HG03060 (cell line): ENCODE results near the gene XKR7.

Experiments
- ATAC-seq: cut with Tn5 transposase; IDR thresholded peaks from one replicate; pipeline ENCODE4 v1.9.1; 2021; ENCODE audit warnings: low read depth, moderate number of reproducible peaks; ENCODE audit not compliant: unreplicated experiment

The XKR7 gene

DNA sequence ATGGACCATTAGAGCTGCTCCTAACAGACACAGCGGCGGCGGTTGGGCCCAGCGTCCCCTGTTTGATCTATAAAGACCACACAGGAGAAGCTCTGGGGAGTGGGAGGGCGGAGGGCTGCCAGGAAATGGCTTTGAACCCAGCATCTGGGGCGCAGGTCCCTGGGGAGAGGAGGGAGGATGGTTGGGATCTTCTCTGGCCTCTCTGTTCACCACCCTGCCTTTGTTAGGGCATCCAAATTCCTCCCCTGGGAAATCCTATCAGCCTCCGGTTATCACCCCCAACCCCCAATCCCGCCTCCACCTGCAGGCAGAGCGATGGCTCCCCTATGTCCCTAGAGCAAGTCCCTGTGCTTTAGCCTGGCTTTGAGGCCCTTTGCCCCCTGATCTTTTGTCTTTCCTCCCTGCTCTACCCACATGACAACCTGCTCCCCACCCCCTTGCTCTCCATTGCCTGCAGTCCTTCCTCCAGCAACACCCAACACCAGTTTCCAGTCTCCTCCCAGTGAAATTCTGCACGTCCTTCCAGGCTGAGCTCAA lies 7.1 kb downstream of the XKR7 start:
- no peak for ATAC-seq

DNA sequence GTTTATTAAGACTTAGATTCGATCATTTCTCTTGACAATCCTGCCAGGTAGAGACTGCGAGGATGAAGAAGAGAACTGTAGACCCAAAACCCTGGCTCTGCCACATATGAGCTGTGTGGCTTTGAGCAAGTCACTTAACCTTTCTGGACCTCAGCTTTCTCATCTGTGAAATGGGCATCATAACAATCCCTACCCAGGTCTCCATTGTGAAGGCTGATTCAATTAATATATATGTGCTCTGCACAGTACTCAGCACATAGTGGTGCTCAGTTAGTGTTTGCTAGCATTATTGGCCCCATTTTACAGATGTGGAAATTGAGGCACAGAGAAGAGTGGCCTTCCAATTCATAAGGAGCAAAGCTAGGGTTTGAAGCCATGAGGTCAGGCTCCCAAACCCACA lies 7.9 kb downstream of the XKR7 start:
- no peak for ATAC-seq

GRCh38 chr20:31977080-31977479 lies 9.1 kb downstream of the XKR7 start:
- no peak for ATAC-seq

DNA sequence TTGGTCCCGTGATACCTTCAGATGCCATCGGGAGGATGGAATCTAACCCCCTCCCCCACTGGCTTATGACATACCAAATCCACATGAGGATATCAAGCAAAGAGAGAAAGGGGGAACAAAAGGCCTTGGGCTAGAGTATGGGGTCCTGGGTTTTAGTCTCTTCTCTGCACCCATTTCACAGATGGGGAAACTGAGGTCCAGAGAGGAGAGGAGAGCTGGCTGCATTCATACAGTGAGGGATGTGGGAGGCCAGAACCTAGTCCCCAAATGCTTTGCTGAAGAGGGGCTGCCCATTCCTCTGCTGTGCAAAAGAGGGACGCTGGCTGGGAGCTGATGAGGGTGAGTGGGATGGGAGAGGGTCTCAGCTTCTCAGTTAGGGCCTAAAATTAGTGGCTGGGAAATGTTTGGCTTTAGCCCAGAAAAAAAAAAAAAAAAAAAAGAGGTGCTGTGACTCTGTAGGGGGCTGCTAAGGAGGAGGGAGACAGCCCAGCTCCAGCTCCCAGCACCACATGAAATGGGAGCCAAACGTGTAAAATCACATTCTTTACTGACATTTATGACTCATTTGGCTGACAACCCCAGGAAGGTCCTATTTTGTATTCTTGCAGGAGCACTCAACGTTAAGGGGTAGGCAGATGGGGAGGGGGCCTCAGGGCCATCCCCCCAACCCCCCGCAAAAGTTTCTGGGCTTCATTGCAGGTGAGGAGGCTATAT lies 11.9 kb downstream of the XKR7 start:
- ATAC-seq, result no peak

- ATAC-seq, result no peak
Measured at GRCh38 chr20:31981784-31982183, 13.8 kb downstream of the XKR7 start.

DNA sequence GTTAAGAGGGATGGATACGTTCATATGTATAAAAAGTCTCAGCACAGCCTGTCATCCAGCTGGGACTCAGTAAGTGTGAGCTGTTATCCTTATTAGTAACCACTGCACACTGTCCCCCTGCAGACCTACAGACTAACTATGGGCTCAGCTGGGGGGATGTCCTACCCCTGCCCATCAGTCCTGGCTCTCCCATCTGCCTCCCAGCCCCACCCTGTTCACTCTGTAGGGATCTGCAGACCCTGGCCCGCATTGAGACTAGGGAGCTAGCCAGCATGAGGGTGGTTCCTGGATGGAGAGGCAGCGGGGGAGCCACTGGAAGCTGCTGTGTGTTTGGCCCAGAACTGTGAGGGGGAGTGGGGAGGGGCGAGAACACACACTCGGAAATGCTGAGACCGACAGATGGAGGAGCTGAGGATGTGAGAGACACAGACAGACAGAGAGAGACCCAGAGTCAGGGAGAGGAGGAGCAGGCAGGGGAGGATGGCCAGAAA lies 17.1 kb downstream of the XKR7 start:
- no peak for ATAC-seq

GRCh38 chr20:31987744-31988143 lies 19.8 kb downstream of the XKR7 start:
- ATAC-seq, result no peak

DNA sequence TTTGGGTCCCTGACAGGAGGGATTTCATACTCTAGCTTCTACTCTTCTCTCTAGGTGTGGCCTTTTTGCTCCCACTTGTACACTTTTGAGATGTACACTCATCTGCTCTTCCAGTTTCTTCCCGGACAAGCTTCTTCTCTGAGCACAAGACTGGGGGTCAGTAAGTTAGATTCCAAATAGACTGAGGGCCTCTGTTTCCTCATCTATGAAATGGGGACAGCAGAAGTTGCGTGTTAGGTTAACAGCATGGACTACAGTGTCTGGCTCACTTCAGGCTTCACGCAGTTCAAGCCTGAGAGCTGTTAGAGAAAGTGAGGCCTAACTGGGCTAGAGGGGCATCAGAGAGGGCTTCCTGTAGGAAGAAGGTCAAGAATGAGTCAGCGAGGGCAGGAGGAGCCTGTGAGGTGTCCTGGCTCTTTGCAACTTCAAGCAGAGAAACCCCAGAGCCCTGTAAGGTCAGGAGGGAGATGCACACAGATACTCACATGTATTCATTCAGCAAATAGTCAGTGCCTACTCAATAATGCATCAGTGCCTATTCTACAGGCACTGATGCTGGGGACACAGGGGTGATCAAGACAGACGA lies 20.6 kb downstream of the XKR7 start:
- ATAC-seq, result no peak

DNA sequence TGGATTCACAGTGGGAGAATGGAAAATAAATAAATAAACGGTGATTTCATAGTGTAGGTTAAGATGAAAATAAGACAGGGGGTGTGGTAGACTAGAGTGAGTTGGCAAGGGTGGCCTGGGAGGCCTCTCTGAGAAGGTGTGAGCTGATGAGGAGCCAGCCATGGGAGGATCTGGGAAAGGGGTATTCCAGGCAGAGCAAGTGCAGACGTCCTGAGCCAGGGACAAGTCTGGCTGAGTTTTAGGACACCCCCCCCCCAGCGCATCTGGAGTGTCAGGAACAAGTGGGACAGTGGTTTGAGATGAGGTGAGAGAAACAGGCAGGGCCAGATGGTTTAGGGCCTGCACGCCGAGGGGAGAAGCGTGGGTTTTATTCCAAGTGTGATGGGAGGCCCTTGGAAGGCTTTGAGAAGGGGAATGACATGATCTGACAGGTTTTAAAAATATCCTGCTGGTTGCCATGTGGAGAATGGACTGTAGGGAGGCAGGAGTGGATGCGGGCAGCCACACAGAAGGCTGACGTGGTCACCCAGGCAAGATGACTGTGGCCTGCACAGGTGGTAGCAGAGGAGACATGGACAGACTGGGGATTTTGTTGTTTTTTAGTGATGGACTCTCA lies 21.2 kb downstream of the XKR7 start:
- ATAC-seq, result no peak

GRCh38 chr20:31990641-31991338 lies 22.8 kb downstream of the XKR7 start:
- ATAC-seq, result no peak

- ATAC-seq, result no peak
Measured at GRCh38 chr20:31991339-31991705, 23.4 kb downstream of the XKR7 start.

DNA sequence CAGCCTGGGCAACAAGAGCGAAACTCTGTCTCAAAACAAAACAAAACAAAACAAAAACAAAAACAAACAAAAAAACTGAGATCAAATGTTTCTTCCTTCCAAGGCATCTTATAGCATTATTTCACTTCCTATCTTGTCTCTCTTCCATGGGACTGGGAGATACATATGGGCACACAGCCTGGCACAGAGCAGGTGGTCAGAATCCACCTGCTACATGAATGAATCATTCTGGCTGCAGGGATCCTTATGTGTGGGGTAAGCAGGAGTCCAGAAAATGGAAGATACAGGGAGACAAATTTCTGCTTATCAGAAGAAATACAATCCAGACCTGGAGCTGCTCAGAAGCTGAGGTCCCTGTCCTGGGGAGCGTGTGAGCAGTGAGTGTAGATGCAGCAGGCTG lies 24.1 kb downstream of the XKR7 start:
- ATAC-seq, result no peak

- ATAC-seq, result no peak
Measured at GRCh38 chr20:31996996-31997395, 29.0 kb downstream of the XKR7 start.

DNA sequence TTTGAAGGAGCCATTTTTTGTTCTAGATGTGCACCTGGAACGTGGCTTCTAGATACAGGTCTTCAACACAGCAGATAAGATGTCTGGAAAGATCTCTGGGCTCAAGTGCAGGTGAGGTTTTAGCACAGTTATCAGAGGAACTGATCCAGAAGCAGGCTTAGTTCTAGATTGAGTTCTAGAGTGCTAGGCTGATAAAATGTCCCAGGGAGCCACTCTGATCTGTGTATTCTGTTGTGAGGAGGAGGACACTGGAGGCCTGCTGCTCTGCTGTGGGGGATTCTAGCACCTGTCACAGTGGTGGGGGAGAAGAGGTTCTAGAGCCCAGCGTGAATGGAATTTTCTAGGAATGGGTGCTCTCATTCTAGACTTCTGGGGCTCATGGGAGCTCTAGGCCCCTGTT lies 30.3 kb downstream of the XKR7 start:
- ATAC-seq, result no peak

- ATAC-seq, result no peak
Measured at GRCh38 chr20:32003325-32003724, 35.4 kb downstream of the XKR7 start.

- no peak for ATAC-seq
Measured at GRCh38 chr20:32004963-32005362, 37.0 kb downstream of the XKR7 start.

DNA sequence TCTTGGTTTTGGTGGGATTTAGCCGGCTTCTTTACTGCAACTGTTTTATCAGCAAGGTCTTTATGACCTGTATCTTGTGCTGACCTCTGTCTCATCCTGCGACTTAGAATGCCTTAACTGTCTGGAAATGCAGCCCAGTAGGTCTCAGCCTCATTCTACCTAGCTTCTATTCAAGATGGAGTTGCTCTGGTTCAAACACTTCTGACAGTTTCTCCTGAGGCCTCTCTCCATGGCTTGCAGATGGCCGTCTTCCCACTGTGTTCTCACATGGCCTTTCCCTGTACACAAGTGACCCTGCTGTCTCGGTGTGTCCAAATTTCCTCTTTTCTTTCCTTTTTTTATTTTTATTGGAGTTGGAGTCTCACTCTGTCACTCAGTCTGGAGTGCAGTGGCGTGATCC lies 38.1 kb downstream of the XKR7 start:
- no peak for ATAC-seq

DNA sequence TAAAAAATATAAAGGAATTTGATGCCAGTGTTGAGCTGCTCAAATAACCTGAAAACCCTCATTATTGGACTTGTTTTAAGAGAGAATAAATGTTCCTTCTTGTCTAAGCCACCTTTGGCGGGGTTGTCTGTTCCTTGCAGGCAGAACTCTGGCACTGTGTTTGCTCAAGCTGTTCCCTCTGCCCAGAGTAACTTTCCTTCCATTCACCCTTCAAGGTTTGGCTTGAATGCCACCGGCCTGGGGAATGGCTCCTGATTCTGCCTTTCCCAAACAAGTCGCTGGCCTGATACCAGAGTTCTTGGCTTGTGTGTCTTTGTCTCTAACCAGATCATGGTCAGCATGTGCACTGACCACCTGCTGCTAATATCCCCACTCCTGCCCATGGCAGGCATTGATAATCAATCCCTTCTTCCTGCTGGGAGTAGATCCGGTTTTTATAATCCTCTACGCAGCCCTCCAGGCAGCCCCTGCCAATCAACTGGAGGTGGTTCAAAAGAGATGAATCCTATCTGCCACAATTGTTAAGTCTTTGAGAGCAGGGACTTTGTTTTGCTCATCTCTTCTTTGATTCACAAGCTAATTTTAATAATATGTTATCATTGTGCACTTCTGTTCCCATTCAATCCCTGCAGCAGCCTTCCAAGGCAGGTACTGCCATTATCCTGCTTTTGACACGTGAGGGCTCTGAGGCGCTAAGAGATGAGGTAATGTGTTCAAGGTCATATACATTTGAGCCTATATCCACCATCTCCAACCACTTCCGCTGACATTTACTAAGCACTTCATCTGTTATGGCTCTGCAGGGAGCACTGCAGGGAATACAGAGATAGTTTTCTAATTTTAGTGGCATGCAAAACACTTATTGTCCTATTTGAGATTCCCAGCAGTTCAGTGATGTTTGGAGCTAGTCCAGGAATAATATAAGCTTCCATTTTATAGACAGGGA lies 39.2 kb downstream of the XKR7 start:
- no peak for ATAC-seq

- no peak for ATAC-seq
Measured at GRCh38 chr20:32007787-32008616, 40.1 kb downstream of the XKR7 start.
